ENCODE data around the gene CCDC192. TPM values are rescaled to one million over a fixed set of nuclear protein-coding genes. Genes with fewer than 3 reads are reported as not detected.

Gene CCDC192
- total RNA-seq, 4 donors from 2014 or later: not detected

DNA sequence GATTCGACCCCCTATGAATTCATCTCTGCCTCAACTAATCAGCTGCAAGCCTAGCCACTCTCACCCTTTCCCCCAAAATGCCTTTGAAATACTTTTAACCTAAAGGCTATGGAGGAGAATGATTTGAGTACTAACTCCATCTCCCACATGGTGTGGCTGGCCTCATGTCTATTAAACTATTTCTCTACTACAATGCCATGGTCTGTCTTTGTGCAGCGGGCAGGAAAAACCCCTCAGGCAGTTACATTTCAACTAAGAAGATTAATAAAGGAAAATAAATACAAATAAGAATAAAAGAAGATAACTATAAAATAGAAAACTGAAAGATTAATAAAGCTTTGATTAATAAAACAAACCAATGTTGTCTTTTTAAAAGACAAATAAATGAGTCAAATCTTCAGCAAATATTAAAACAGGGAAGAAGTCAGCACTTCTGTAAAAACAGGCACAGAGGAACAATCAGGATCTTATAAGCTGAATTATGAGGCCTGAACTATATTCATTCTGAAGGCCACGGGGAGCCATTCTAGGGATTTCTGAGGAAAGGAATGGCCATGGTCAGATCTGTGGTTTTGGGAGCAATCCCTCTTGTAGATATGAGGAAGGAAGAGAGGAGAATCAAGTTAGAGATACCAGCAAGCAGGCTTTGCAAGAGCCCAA lies 264.3 kb downstream of the CCDC192 start:
- Histone ChIP-seq H3K36me3 (no peaks in the 10 kb centered on the region), H3K9me3 (no peaks in the 10 kb centered on the region), H3K27me3 (no peaks in the 10 kb centered on the region), H3K27ac (no peak overlapping the region), H3K4me1 (peaks cover 0 to 2% (median 0%) of the 10 kb centered on the region in 4 donors), H3K4me3 (no peak overlapping the region)
- intact Hi-C loops (cut with DNase I; ENCODE audit: low total_unique reads) (no loop called here), in situ Hi-C loops (cut with MboI; ENCODE audit: low pct_ligation_motif_present in 1 of 4, low pct_unique_long_range_greater_than_20kb in 1 of 4, low sequenced_read_pairs in 3 of 4) (no loop called here)
- no peak for DNase-seq
- 90 to 93% methylated on average over 3 of the region's 3 CpGs for WGBS, 2 donors (ENCODE audit: low coverage in 1 of 2)
- TF ChIP-seq, protein P1, sequence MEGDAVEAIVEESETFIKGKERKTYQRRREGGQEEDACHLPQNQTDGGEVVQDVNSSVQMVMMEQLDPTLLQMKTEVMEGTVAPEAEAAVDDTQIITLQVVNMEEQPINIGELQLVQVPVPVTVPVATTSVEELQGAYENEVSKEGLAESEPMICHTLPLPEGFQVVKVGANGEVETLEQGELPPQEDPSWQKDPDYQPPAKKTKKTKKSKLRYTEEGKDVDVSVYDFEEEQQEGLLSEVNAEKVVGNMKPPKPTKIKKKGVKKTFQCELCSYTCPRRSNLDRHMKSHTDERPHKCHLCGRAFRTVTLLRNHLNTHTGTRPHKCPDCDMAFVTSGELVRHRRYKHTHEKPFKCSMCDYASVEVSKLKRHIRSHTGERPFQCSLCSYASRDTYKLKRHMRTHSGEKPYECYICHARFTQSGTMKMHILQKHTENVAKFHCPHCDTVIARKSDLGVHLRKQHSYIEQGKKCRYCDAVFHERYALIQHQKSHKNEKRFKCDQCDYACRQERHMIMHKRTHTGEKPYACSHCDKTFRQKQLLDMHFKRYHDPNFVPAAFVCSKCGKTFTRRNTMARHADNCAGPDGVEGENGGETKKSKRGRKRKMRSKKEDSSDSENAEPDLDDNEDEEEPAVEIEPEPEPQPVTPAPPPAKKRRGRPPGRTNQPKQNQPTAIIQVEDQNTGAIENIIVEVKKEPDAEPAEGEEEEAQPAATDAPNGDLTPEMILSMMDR (IDR thresholded peaks at IDR 0.05): no peak
- TF ChIP-seq POLR2A (IDR thresholded peaks at IDR 0.05) (no peak), EP300 (IDR thresholded peaks at IDR 0.05; ENCODE audit: low read depth) (no peak), POLR2AphosphoS5 (IDR thresholded peaks at IDR 0.05) (no peak)

DNA sequence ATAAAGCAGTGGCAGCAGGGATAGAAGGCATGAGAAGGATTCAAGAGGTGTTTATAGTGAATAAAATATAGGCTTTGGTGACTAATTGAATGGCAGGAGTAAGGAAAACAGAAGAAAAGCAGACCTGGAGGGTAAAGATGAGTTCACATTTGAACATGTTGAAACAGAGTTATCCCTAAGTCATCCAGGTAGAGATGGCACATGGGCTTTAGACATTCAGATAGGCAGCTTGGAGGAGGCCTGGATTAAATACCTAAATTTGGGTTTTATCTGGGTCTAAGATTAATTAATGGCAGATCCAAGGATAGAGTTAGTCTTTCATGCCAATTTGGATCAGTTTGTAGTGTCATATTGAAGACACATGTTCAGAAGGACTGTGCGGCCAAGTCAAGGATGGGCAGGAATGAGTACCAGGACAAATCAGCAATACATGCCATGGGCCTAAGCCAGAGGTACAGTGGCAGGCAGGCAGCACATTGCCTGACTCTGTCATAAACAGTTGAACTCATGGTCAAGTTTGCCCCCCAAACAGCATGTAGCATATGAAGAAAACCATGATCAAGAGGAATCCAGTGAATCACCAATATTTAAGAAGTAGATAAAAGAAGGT lies 264.9 kb downstream of the CCDC192 start:
- Histone ChIP-seq H3K27me3 (no peaks in the 10 kb centered on the region), H3K4me1 (no peaks in the 10 kb centered on the region), H3K9me3 (no peaks in the 10 kb centered on the region), H3K4me3 (no peak overlapping the region), H3K36me3 (no peaks in the 10 kb centered on the region), H3K27ac (no peak overlapping the region)
- in situ Hi-C loops (cut with MboI; ENCODE audit: low pct_ligation_motif_present in 1 of 4, low pct_unique_long_range_greater_than_20kb in 1 of 4, low sequenced_read_pairs in 3 of 4) (no loop called here), intact Hi-C loops (cut with DNase I; ENCODE audit: low total_unique reads) (no loop called here)
- TF ChIP-seq, protein P1 (IDR thresholded peaks at IDR 0.05): no peak
- no peak for TF ChIP-seq POLR2AphosphoS5 (IDR thresholded peaks at IDR 0.05)
- WGBS, 2 donors (ENCODE audit: low coverage in 1 of 2): 100% methylated on average over 1 of the region's 1 CpG
- DNase-seq: no peak

DNA sequence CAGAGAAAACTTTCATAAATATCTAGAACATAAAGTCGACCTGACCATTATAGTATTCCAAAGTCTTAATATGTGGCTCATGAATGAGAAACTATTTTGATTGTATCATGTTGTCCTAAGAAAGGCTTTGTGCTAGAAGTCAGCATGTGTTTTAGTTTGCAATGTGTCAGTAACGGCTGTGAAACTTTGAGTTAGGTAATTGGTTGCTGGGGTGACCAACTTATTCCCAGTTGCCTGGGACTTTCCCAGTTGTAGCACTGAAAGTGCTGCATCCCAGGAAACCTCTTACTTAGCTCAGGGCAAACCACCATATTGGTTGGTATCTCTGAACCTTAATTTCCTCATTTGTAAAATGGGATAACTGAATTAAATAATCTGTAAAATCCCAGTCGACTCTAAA lies 265.8 kb downstream of the CCDC192 start:
- WGBS, 2 donors (ENCODE audit: low coverage in 1 of 2): 82 to 100% methylated on average over 2 to 3 of the region's 3 CpGs

DNA sequence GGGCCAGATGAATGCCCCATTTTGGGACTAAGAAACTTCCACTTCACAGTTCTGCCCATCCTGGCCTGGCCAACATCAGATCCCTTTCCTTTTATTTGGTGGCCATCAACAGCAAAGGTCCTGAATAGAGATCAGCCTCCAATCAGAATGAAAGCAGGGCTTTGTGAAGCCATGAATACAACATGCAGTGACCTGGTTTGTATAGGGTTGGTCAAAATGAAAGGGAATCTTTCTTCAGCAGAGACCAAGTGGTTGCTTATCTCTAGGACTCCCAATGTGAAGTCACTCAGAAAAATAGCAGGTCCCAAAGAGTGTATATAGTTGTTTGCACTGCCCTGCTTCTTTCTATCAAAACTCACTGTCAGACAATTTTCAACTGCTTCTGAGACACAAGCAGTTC lies 266.5 kb downstream of the CCDC192 start:
- in situ Hi-C loops (cut with MboI; ENCODE audit: low pct_ligation_motif_present in 1 of 4, low pct_unique_long_range_greater_than_20kb in 1 of 4, low sequenced_read_pairs in 3 of 4): no loop called here

More for the DNA sequence above, 265.8 kb downstream of the CCDC192 start:
- Histone ChIP-seq H3K36me3 (no peaks in the 10 kb centered on the region), H3K4me3 (no peak overlapping the region), H3K4me1 (no peaks in the 10 kb centered on the region), H3K27ac (no peak overlapping the region), H3K9me3 (no peaks in the 10 kb centered on the region), H3K27me3 (no peaks in the 10 kb centered on the region)
- intact Hi-C loops (cut with DNase I; ENCODE audit: low total_unique reads) (no loop called here), in situ Hi-C loops (cut with MboI; ENCODE audit: low pct_ligation_motif_present in 1 of 4, low pct_unique_long_range_greater_than_20kb in 1 of 4, low sequenced_read_pairs in 3 of 4) (no loop called here)
- no peak for DNase-seq
- TF ChIP-seq, protein P1 (IDR thresholded peaks at IDR 0.05): no peak
- TF ChIP-seq POLR2A (IDR thresholded peaks at IDR 0.05) (no peak), POLR2AphosphoS5 (IDR thresholded peaks at IDR 0.05) (no peak), EP300 (IDR thresholded peaks at IDR 0.05; ENCODE audit: low read depth) (no peak)

More for the DNA sequence above, 266.5 kb downstream of the CCDC192 start:
- Histone ChIP-seq H3K4me3 (no peak overlapping the region), H3K4me1 (no peaks in the 10 kb centered on the region), H3K36me3 (no peaks in the 10 kb centered on the region), H3K27ac (no peak overlapping the region), H3K27me3 (no peaks in the 10 kb centered on the region), H3K9me3 (no peaks in the 10 kb centered on the region)
- TF ChIP-seq POLR2AphosphoS5 (IDR thresholded peaks at IDR 0.05): no peak
- TF ChIP-seq POLR2A (IDR thresholded peaks at IDR 0.05): no peak
- TF ChIP-seq EP300 (IDR thresholded peaks at IDR 0.05; ENCODE audit: low read depth): no peak
- TF ChIP-seq, protein P1 (IDR thresholded peaks at IDR 0.05): no peak
- no peak for DNase-seq
- intact Hi-C loops (cut with DNase I; ENCODE audit: low total_unique reads): no loop called here

Measured in transverse colon (tissue), 4 donors.